Spleen (tissue), 7 donors: ENCODE measurements around the gene EPB41L4A.

ENCODE experiments used
- POLR2AphosphoS5 ChIP-seq, 3 donors: sonication (generic); formaldehyde crosslinking; IDR thresholded peaks; one replicate each; pipeline ENCODE4 v1.5.1; 2017; ENCODE audit warnings: antibody characterized with exemption in 3 of 3
- TF ChIP-seq, protein P1 (sequence below), 11 experiments: fragments of 200-600 bp in 7 of 11; fragments of 450-650 bp in 4 of 11; sonication (generic) in 4 of 11; IDR thresholded peaks in 8 of 11; conservative IDR thresholded peaks in 3 of 11; 1 replicate in 7 of 11; 2 replicates in 4 of 11; pipeline versions ENCODE4 v1.4.0 to v1.8.0; 2016 to 2021; ENCODE audit warnings: antibody characterized with exemption in 11 of 11, inconsistent platforms in 4 of 11, mild to moderate bottlenecking in 1 of 11
- donor health status: DM: no; HTN: no; CAD: no; lungs with moderate emphysema.
- donor health status: DM: no; HTN: no; CAD: no.
- donor health status: DM: no; HTN: no; CAD: no.

DNA sequence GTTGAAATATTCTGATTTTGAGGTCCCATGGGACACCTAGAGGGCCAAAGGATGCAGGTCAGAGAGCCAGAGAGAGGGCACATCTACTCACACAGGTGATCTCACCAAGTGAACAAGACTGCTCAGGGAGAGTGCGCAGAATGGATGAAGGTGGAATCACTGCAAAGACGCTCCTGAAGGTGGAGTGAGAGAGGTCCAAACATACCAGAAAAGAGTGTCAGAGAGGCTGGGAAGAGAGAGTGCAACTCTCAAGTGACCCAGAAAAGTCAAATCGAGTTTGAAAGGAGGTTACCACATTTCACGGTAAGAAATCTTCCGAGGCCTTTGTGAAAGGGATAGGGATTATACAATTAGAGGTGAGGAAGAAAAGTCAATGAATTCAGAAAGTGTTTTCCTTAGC lies 173.4 kb downstream of the EPB41L4A start:
- TF ChIP-seq, protein P1, sequence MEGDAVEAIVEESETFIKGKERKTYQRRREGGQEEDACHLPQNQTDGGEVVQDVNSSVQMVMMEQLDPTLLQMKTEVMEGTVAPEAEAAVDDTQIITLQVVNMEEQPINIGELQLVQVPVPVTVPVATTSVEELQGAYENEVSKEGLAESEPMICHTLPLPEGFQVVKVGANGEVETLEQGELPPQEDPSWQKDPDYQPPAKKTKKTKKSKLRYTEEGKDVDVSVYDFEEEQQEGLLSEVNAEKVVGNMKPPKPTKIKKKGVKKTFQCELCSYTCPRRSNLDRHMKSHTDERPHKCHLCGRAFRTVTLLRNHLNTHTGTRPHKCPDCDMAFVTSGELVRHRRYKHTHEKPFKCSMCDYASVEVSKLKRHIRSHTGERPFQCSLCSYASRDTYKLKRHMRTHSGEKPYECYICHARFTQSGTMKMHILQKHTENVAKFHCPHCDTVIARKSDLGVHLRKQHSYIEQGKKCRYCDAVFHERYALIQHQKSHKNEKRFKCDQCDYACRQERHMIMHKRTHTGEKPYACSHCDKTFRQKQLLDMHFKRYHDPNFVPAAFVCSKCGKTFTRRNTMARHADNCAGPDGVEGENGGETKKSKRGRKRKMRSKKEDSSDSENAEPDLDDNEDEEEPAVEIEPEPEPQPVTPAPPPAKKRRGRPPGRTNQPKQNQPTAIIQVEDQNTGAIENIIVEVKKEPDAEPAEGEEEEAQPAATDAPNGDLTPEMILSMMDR (IDR thresholded peaks at IDR 0.05 in 8 of 11, conservative IDR thresholded peaks at IDR 0.05 in 3 of 11) = no peak
- TF ChIP-seq POLR2AphosphoS5 (IDR thresholded peaks at IDR 0.05) = no peak
